ENCODE data around the gene CYTH3. TPM values are rescaled to one million over a fixed set of nuclear protein-coding genes. Genes with fewer than 3 reads are reported as not detected.

The CYTH3 gene
- total and polyA plus RNA-seq, 2 of the 4 experiments (the other 2 are of a cell fraction), result 14.2 to 34.8 TPM

- Histone ChIP-seq H3K4ac (ENCODE audit: low read depth, low read length) (no peak overlapping the region), H3K56ac (ENCODE audit: extremely low read depth, insufficient read depth, low read length) (no peak overlapping the region), H3K9me1 (ENCODE audit: insufficient read depth, low read length) (no peaks in the 10 kb centered on the region), H3K79me1 (ENCODE audit: low read depth in 1 of 2, low read length in 2 of 2) (no peaks in the 10 kb centered on the region), H3K36me3 (ENCODE audit: control insufficient read depth, insufficient read depth, low read length) (no peaks in the 10 kb centered on the region), H4K91ac (ENCODE audit: insufficient read depth, low read depth, low read length) (no peak overlapping the region), H2AK5ac (ENCODE audit: low read depth, low read length) (0 out of 2 replicates have a peak overlapping the region, but pooled peaks have one; percentile 8), H2BK15ac (ENCODE audit: low read depth, low read length) (no peak overlapping the region), H2BK120ac (ENCODE audit: low read depth, low read length) (no peak overlapping the region), H4K5ac (ENCODE audit: low read depth, low read length) (no peak overlapping the region), H3K14ac (replicated peaks; ENCODE audit: low read depth, low read length) (no peak overlapping the region), H2BK20ac (ENCODE audit: low read depth, low read length) (no peak overlapping the region), H3K9me3 (ENCODE audit: control insufficient read depth, insufficient read depth, low read length) (no peaks in the 10 kb centered on the region), H3K23ac (ENCODE audit: low read depth, low read length) (no peak overlapping the region), H3K27me3 (ENCODE audit: control insufficient read depth, insufficient read depth, low read length) (no peaks in the 10 kb centered on the region), H2AK9ac (replicated peaks; ENCODE audit: low read depth, low read length, poor library complexity) (no peak overlapping the region), H3K4me1 (ENCODE audit: control insufficient read depth, insufficient read depth, low read length) (peaks cover 7% of the 10 kb centered on the region), H3K27ac (ENCODE audit: insufficient read depth, low read length) (no peak overlapping the region), H3K4me3 (ENCODE audit: insufficient read depth, low read depth, low read length) (no peak overlapping the region), H2AFZ (replicated peaks; ENCODE audit: low read length, poor library complexity) (no peak overlapping the region), H3K4me2 (ENCODE audit: low read depth, low read length) (no peak overlapping the region), H2BK5ac (ENCODE audit: low read depth, low read length, poor library complexity, severe bottlenecking) (no peak overlapping the region), H4K8ac (ENCODE audit: low read depth in 2 of 2, low read length in 2 of 2) (no peak overlapping the region), H4K20me1 (ENCODE audit: insufficient read depth, low read length) (no peaks in the 10 kb centered on the region), H3K9ac (ENCODE audit: low read depth, low read length) (no peak overlapping the region), H3K18ac (ENCODE audit: low read depth, low read length) (no peak overlapping the region)
- ChIA-PET CTCF (no interaction called here), POLR2A (ENCODE audit: unreplicated experiment) (no interaction called here)
- intact Hi-C loops (cut with micrococcal nuclease) (no loop called here), in situ Hi-C loops (cut with MboI; ENCODE audit: low sequenced_read_pairs) (no loop called here), dilution Hi-C loops (cut with HindIII; ENCODE audit: low sequenced_read_pairs, unreplicated experiment) (no loop called here)
- TF ChIP-seq, protein P1, sequence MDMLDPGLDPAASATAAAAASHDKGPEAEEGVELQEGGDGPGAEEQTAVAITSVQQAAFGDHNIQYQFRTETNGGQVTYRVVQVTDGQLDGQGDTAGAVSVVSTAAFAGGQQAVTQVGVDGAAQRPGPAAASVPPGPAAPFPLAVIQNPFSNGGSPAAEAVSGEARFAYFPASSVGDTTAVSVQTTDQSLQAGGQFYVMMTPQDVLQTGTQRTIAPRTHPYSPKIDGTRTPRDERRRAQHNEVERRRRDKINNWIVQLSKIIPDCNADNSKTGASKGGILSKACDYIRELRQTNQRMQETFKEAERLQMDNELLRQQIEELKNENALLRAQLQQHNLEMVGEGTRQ (IDR thresholded peaks at IDR 0.05; ENCODE audit: low read depth, low read length), result no peak
- TF ChIP-seq ELK1 (IDR thresholded peaks at IDR 0.05; ENCODE audit: borderline replicate concordance, low read depth, low read length) (no peak), RAD21 (IDR thresholded peaks at IDR 0.05; ENCODE audit: low read length) (no peak), CTCF (conservative IDR thresholded peaks at IDR 0.05; ENCODE audit: low read depth, low read length) (no peak), MAFK (IDR thresholded peaks at IDR 0.05; ENCODE audit: low read depth, low read length) (no peak), POLR2A (IDR thresholded peaks at IDR 0.05; ENCODE audit: low read depth, low read length) (no peak), MXI1 (IDR thresholded peaks at IDR 0.05; ENCODE audit: borderline replicate concordance, low read depth, low read length) (no peak), NFE2L2 (IDR thresholded peaks at IDR 0.05; ENCODE audit: low read depth, low read length) (no peak), SMC3 (IDR thresholded peaks at IDR 0.05; ENCODE audit: low read depth, low read length) (no peak), BHLHE40 (IDR thresholded peaks at IDR 0.05; ENCODE audit: low read depth, low read length) (no peak), RFX5 (IDR thresholded peaks at IDR 0.05; ENCODE audit: low read depth, low read length) (no peak), FOS (IDR thresholded peaks at IDR 0.05; ENCODE audit: low read depth, low read length) (no peak)
- no TSS peak for BruUV-seq (replicated peaks)
- DNase-seq (no peak), ATAC-seq (ENCODE audit: low read depth) (no peak)
- no CpG with 5 or more reads among the region's 2 CpGs for WGBS, 2 experiments (ENCODE audit: extremely low coverage in 2 of 2, insufficient read length in 1 of 2)
These were observed 15.9 kb upstream of the CYTH3 start for GRCh38 chr7:6288270-6288860.
